SK-N-MC (cell line): Measurements from ENCODE around the gene CDHR5.

Source experiments
- EZH2 ChIP-seq: fragments of 200-600 bp; sonication (generic); IDR thresholded peaks from one replicate; pipeline ENCODE4 v1.6.1; 2017; ENCODE audit warnings: antibody characterized with exemption
- POLR2AphosphoS5 ChIP-seq: IDR thresholded peaks from 2 replicates; pipeline ENCODE4 v1.6.1; 2012; ENCODE audit warnings: mild to moderate bottlenecking, low read depth, low read length, borderline replicate concordance

DNA sequence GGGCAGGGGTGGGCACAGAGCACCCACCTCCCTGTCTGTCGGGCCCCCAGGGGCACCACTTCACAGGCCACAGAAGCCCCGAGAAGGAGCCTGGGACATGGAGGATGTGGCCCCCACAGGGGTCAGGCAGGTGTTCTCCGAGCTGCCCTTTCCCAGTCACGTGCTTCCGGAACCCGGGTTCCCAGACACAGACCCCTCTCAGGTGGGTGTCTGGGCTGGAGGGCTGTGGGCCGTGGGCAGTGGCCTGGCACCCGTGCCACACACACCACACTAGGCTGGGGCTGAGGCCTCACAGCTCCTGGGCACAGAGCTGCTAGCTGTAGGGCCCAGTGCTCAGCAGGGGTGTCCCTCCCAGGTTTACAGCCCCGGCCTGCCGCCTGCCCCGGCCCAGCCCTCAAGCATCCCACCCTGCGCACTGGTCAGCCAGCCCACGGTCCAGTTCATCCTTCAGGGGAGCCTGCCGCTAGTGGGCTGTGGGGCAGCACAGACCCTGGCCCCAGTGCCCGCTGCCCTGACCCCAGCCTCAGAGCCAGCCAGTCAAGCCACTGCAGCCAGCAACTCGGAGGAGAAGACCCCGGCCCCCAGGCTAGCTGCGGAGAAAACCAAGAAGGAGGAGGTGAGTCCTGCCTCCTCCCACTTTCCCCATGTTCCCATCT is 14.5 kb downstream of the CDHR5 start:
- TF ChIP-seq EZH2 (no peak), POLR2AphosphoS5 (no peak)
